ENCODE results near the gene COX8A.

GRCh38 chr11:64019106-64020037 is 45.0 kb downstream of the COX8A start:
- TF ChIP-seq CTCF (IDR thresholded peaks at IDR 0.05) (no peak), POLR2A (IDR thresholded peaks at IDR 0.05) (no peak), POLR2AphosphoS5 (IDR thresholded peaks at IDR 0.05) (no peak)

Measured in sigmoid colon (tissue), 4 donors.